Left ventricle myocardium superior (tissue), 1 donor: ENCODE data around the gene CCDC57. TPM values are rescaled to one million over a fixed set of nuclear protein-coding genes. Genes with fewer than 3 reads are reported as not detected.
A peak's percentile ranks its signal among the peaks of the same experiment; 100 is the strongest.

Experiments
- ATAC-seq: fragments of 200-7000 bp; cut with Tn5 transposase; one replicate; pipeline ENCODE4 v1.9.1; 2020; ENCODE audit warnings: mild to moderate bottlenecking, moderate library complexity
- DNase-seq: peaks from one replicate; pipeline ENCODE4 v3.0.0-alpha.2; 2020
- intact Hi-C: fragments of 100-400 bp; cut with micrococcal nuclease; formaldehyde crosslinking; loops from one replicate; pipeline ENCODE4 v1.11.0; 2022
- total RNA-seq: library from RNA; stranded (reverse); fragmentation: NEBNext Ultra II Directional; extraction: Animal tissue kit (Norgen Biotek cat#: 25700); gene quantifications from one replicate; pipeline ENCODE4 v1.2.1, GENCODE V29; 2021
- donor health status: DM: no; HTN: yes; CAD: no; lungs with severe emphysema.

Gene CCDC57
- total RNA-seq, 1 donor from 2014 or later = 8.1 TPM

DNA sequence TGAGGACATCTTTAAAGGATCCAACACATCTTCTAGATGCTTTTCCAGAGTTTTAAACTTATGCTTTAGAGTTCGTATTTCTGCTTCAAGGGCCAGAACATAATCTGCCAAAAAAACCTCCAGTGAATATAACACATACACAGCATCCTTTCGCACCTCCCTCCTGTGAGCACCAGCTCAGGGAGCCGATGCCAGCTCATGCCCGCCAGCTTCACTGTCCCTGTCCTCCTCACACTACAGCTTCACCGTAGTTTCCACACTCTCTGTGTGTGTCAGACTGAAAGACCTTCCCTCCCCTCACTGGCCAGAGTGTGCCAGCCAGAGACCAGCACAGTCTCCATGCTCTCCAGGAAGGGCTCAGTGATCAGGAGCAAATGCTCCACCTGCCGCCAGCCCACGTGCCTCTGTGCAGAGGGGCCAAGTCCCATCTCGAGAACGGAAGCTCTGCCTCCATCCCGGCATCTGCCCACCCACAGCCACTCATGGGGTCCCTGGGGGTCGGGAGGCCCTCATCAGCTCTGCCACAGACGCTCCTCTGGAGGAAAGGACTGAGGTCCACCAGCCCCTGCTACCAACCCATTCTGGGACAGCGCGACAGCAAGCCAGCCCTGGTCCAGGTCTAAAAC, 40.8 kb downstream of the CCDC57 start:
- ATAC-seq = no peak
- intact Hi-C loops = no loop called here
- no peak for DNase-seq

GRCh38 chr17:82170412-82170961, 42.2 kb downstream of the CCDC57 start:
- intact Hi-C loops = no loop called here
- peak; percentile 57 for ATAC-seq
- peak; percentile 60 for DNase-seq

DNA sequence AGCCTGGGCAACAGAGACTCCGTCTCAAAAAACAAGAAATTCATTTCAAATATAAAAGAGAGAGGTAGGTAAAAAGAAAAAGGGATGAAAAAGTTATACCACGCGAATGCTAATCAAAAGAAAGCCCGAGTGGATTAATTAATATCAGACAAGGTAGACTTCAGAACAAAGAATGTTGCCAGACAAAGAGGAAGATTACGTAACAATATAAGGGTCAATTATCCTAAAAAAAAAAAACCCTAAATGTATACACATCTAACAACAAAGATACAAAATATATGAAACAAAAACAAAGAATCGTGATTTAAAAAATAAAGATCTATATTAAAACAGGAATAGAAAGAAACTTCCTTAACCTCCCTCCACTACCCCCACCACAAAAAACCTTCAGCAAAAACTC, 44.1 kb downstream of the CCDC57 start:
- intact Hi-C loops = no loop called here
- DNase-seq (no peak), ATAC-seq (no peak)

DNA sequence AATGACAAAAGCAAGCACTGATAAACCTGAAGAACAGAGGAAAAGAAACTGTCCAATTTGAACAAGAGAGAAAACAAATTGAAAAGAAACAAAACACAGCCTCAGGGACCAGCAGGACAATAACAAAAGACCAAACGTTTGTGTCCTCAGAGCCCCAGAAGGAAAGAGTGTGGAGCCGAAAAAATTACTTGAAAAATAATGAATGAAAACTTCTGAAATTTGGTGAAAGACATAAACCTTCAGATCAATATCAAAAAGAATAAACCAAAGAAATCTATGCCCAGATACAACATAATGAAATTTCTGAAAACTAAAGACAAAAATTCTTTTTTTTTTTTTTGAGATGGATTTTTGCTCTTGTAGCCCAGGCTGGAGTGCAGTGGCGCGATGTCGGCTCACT, 45.6 kb downstream of the CCDC57 start:
- ATAC-seq = no peak
- intact Hi-C loops = no loop called here
- DNase-seq = no peak

GRCh38 chr17:82164853-82165252, 47.8 kb downstream of the CCDC57 start:
- no peak for ATAC-seq
- intact Hi-C loops = no loop called here
- DNase-seq = no peak

- DNase-seq (no peak), ATAC-seq (no peak)
- intact Hi-C loops = no loop called here
Observed at GRCh38 chr17:82161216-82161615, 51.4 kb downstream of the CCDC57 start.

DNA sequence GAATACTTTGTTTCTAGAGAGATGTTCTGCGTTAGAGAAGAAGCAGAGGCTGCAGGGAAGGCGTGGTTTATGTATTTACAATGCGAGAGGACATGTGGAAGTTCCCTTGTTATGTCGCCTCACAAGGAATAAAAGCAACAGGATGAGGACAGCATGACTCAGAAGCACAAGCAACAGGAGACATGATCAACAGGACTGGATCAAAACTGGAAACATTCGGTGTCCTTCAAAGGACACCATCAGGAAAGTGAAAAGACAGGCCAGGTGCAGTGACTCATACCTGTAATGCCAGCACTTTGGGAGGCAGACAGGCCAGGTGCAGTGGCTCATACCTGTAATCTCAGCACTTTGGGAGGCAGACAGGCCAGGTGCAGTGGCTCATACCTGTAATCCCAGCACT, 52.6 kb downstream of the CCDC57 start:
- intact Hi-C loops = no loop called here
- no peak for DNase-seq
- ATAC-seq = no peak

DNA sequence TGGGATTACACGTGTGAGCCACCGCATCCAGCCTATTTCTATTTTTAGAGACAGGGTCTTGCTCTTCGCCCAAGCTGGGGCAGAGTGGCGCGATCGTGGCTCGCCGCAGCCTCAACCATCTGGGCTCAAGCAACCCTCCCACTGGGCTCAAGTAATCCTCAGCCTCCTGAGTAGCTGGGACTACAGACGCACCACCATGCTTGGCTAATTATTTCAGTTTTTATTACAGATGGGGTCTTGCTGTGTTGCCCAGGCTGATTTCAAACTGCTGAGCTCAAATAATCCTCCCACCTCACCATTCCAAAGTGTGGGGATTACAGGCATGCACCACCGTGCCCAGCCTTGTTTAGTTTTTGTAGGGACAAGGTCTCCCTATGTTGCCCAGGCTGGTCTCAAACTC, 53.8 kb downstream of the CCDC57 start:
- ATAC-seq = no peak
- DNase-seq = no peak
- intact Hi-C loops = no loop called here

DNA sequence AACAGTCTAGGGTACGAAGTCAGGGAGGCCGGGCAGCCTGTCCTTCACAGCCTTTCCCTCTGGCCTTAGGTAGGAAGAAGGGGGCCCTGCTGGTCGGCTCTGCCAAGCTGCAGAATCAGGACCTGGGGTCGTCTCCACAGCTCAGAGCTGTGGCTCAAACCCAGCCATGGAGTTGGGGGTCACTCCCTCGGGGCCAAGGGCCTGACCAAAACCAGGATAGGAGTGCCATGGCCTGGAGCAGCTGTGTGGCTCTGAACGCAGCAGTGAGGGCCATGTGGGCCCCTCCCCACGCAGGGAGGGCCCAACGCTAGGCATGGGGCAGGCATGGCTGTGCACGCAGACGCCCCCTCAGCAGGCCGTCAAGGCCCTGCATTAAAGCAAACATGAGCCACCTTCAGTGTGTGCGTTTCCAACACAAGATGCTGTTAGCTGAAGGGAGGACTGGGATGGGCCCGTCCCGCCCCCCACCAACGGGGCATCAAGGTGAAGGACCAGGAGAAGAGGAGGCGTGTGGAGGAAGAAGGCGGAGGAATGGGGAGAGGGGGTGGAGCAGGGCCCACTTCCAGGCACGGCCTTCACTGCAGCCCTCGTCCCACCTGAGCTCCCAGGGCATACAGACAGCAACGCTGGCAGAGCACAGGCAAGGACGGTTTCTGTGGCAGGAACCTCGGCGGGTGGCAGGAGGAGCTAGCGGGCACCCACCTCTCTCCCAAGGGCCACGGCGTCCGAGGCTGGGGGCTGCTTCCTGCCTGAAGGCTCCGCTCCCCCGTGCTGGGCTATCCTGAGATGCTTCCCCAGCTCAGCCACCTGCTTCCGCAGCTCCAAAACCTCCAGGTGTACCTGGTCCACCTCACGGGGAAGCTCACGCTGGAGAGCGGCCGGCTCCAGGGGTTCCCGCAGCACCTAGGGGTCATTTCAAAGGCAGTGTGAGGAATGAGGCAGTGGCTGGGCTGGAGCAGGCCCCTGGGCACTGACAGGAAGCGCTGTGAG, 55.3 kb downstream of the CCDC57 start:
- no peak for DNase-seq
- intact Hi-C loops = no loop called here
- no peak for ATAC-seq

- no peak for ATAC-seq
- intact Hi-C loops = no loop called here
Observed at GRCh38 chr17:82156284-82156925, 56.2 kb downstream of the CCDC57 start.

DNA sequence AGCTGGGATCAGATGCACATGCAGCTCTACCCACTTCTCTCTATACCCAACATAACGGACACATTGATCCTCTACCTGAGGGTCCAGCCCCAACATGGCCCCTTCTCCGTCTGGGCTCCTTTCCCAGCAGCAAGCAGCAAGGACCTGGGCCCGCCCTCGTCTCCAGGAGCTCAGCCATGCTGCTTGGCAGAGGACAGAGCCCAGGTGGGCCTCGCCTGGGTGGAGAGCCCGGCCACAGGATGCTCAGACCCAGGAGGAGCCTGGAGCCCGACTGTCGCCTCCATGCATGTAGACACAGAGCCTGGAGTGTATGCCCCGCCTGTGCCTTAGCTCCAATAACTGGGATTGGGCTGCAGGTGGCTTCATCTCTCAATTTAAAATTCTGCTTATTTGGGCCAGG, 57.0 kb downstream of the CCDC57 start:
- intact Hi-C loops = no loop called here
- DNase-seq (no peak), ATAC-seq (no peak)

More at GRCh38 chr17:82156284-82156925, 56.2 kb downstream of the CCDC57 start:
- DNase-seq = no peak

DNA sequence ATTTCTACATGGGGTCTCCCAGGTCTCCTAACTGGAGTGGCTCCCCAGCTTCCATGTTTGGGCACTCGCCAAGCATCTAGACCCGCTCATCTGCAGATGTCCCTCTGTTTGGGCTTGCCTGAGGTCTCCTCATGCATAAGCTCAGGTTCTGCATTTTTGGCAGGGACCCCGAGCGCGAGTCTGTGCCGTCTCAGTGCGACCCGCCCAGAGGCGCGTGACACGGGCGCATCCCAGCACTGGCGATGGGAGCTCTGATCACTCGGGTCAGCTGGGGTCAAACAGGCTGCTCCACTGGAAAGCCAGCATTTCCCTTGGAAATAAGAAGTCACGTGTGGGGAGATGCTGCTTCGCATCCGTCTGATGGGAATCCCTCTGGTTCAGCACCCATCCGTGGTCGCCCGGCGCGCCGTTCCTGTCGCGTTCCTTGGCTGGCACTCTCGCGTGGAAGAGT, 57.7 kb downstream of the CCDC57 start:
- no peak for ATAC-seq
- intact Hi-C loops = no loop called here
- no peak for DNase-seq

DNA sequence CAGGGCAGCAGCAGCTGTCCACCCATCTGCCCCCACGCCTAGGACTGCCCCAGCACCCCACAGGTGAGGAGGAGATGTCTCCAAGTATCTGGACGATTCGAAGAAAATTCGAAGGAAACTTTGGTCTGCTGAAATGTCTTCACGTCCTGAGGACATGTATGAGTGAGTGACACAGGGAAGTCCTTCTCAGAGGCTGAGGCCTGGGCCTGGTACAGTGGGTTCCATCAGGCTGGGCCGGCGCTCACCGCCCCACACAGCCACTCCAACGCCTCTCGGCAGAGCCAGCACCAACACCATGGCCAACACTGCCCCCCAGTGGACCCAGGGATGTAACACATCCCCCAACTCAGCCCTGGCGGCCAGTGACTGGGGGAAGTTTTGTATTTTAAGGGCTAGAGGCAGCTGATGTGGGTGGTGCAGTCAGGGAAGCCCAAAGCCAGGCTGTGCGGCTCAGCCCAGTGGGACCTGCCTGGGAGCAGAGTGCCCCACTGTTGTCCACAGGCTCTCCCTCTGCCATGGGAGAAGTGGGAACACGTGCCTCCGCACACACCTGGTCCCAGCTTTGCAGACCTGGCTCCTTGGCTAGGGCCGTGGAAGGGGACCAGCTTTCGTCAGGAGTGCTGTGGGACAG, 58.8 kb downstream of the CCDC57 start:
- ATAC-seq (peak; percentile 95), DNase-seq (peak; percentile 85)
- intact Hi-C loops = no loop called here

- intact Hi-C loops = no loop called here
- DNase-seq (no peak), ATAC-seq (no peak)
Observed at GRCh38 chr17:82153295-82153691, 59.3 kb downstream of the CCDC57 start.

- DNase-seq (no peak), ATAC-seq (no peak)
- intact Hi-C loops = no loop called here
Observed at GRCh38 chr17:82152556-82153294, 59.9 kb downstream of the CCDC57 start.

DNA sequence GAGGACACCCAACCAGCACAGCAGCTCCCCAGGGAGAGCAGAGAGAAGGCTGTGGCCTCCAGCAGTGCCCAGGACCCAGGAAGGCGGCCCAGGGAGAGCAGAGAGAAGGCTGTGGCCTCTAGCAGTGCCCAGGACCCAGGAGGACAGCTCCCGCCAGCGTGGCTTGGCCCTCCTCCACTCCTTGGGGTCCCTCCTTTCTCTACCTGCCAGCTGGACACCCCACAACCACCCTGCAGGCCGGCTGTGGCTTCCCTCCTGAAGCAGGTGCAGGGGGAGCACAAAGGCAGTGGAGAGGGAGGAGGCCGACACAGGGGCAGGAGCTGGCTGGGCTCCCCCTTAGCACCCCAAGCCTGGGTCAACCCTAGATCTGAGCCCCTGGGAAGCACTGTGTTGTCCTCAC, 60.5 kb downstream of the CCDC57 start:
- no peak for ATAC-seq
- intact Hi-C loops = no loop called here
- no peak for DNase-seq

DNA sequence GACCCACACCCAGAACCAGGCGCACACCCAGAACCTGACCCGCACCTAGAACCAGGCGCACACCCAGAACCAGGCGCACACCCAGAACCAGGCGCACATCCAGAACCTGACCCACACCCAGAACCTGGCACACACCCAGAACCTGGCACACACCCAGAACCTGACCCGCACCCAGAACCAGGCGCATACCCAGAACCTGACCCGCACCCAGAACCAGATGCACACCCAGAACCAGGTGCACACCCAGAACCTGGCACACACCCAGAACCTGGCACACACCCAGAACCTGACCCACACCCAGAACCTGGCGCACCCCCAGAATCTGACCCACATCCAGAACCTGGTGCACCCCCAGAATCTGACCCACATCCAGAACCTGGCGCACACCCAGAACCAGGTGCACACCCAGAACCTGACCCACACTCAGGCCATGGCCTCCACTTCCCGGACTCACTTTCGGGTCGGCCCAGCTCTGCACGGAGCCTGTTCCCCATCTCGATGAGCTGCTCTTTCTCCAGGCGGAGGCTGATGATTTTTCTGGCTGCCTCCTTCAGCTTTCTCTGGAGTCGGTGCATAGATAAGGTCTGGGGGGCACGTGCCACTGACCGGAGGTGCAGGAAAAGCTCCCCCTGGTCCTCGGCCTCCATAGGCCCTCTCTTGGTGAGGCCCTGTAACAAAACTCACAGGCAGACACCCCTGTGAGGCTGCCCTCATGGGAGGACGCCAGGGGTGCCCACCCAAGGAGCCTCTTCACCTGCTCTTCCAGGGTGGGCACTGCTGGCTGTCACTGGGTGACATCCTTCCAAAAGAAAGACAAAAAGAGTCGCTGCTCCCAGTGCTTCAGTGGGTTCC, 61.3 kb downstream of the CCDC57 start:
- intact Hi-C loops = no loop called here
- ATAC-seq = no peak
- no peak for DNase-seq
